ENCODE data around the gene SLC2A11. TPM values are rescaled to one million over a fixed set of nuclear protein-coding genes. Genes with fewer than 3 reads are reported as not detected.

SLC2A11 gene
- total and polyA plus RNA-seq, 10 of the 15 experiments (the other 5 are each of a cell fraction or from before 2014, with no cell fraction given): 0.98 to 18.3 (median 8.6) TPM

DNA sequence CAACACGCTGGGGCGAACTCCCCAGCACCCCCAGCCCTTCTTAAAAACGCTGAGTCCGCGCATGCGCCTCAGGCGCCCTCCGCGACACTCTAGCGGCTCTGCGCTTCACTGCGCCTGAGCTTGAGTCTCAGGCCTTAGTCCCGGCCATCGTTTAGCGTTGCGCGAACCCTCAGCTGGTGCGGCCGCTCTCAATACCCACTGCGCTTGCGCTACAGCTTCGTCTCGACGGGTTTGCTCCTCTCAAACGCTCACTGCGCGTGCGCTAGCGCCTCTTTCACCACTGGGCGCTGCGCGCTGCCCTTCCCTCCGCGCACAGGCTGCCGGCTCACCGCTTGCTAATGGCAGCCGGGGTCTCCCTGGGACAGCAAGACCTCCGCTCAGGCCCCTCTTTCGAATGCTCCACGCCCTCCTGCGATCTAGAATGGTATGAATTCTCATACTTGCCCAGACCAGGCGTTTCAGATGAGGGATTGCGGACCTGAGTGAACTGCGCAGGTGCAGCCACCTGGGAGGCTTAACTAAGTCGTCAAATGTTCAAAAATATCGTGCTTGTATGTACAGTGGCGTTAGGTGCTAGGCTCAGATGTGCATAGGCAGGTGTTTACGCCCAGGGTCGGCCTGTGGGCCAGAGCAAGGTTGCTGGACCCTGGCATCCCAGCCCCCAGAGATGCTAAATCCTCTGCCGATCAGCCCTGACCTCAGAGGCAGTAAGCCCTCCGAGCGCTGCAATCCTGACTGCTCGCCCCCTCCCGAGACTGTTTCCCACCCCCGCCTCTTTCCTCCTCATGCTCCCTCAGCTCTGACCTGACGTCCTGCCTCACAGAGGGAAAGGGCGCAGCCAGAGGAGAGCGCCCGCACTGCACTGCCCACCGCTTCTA, at the start of gene SLC2A11 (continued):
- TF ChIP-seq, protein P1, sequence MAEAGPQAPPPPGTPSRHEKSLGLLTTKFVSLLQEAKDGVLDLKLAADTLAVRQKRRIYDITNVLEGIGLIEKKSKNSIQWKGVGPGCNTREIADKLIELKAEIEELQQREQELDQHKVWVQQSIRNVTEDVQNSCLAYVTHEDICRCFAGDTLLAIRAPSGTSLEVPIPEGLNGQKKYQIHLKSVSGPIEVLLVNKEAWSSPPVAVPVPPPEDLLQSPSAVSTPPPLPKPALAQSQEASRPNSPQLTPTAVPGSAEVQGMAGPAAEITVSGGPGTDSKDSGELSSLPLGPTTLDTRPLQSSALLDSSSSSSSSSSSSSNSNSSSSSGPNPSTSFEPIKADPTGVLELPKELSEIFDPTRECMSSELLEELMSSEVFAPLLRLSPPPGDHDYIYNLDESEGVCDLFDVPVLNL (IDR thresholded peaks at IDR 0.05; ENCODE audit: low read depth, low read length): no peak
- TF ChIP-seq POLR2AphosphoS2 (IDR thresholded peaks at IDR 0.05; ENCODE audit: low read depth, low read length): peak; percentile 91
- peak; percentile 46 for TF ChIP-seq HCFC1 (IDR thresholded peaks at IDR 0.05; ENCODE audit: low read length)
- TF ChIP-seq ZZZ3 (IDR thresholded peaks at IDR 0.05; ENCODE audit: control insufficient read depth, insufficient read length, low read depth): no peak
- TF ChIP-seq JUND (IDR thresholded peaks at IDR 0.05; ENCODE audit: low read depth, low read length): no peak
- TF ChIP-seq PML (IDR thresholded peaks at IDR 0.05; ENCODE audit: low read length): no peak
- TF ChIP-seq SRF (IDR thresholded peaks at IDR 0.05; ENCODE audit: low read depth in 2 of 2, low read length in 2 of 2): no peak
- no peak for TF ChIP-seq ZSCAN29 (IDR thresholded peaks at IDR 0.05)
- no peak for TF ChIP-seq JUNB (IDR thresholded peaks at IDR 0.05)
- TF ChIP-seq RB1 (IDR thresholded peaks at IDR 0.05; ENCODE audit: borderline replicate concordance): peak; percentile 50; the same call in 1 of the 2 replicates
- TF ChIP-seq, protein P2, sequence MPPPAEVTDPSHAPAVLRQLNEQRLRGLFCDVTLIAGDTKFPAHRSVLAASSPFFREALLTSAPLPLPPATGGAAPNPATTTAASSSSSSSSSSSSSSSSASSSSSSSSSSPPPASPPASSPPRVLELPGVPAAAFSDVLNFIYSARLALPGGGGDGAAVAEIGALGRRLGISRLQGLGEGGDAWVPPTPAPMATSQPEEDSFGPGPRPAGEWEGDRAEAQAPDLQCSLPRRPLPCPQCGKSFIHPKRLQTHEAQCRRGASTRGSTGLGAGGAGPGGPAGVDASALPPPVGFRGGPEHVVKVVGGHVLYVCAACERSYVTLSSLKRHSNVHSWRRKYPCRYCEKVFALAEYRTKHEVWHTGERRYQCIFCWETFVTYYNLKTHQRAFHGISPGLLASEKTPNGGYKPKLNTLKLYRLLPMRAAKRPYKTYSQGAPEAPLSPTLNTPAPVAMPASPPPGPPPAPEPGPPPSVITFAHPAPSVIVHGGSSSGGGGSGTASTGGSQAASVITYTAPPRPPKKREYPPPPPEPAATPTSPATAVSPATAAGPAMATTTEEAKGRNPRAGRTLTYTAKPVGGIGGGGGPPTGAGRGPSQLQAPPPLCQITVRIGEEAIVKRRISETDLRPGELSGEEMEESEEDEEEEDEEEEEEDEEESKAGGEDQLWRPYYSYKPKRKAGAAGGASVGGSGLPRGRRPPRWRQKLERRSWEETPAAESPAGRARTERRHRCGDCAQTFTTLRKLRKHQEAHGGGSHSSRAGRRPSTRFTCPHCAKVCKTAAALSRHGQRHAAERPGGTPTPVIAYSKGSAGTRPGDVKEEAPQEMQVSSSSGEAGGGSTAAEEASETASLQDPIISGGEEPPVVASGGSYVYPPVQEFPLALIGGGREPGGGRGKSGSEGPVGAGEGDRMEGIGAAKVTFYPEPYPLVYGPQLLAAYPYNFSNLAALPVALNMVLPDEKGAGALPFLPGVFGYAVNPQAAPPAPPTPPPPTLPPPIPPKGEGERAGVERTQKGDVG (CRISPR knock-in tag; IDR thresholded peaks at IDR 0.05): no peak
- TF ChIP-seq, protein P3, sequence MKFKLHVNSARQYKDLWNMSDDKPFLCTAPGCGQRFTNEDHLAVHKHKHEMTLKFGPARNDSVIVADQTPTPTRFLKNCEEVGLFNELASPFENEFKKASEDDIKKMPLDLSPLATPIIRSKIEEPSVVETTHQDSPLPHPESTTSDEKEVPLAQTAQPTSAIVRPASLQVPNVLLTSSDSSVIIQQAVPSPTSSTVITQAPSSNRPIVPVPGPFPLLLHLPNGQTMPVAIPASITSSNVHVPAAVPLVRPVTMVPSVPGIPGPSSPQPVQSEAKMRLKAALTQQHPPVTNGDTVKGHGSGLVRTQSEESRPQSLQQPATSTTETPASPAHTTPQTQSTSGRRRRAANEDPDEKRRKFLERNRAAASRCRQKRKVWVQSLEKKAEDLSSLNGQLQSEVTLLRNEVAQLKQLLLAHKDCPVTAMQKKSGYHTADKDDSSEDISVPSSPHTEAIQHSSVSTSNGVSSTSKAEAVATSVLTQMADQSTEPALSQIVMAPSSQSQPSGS (IDR thresholded peaks at IDR 0.05; ENCODE audit: low read length): no peak
- 0 out of 2 replicates have a peak, but pooled peaks have one; percentile 48 for TF ChIP-seq DPF2 (IDR thresholded peaks at IDR 0.05)
- TF ChIP-seq EED (IDR thresholded peaks at IDR 0.05; ENCODE audit: low read depth): no peak
- TF ChIP-seq, protein P4, sequence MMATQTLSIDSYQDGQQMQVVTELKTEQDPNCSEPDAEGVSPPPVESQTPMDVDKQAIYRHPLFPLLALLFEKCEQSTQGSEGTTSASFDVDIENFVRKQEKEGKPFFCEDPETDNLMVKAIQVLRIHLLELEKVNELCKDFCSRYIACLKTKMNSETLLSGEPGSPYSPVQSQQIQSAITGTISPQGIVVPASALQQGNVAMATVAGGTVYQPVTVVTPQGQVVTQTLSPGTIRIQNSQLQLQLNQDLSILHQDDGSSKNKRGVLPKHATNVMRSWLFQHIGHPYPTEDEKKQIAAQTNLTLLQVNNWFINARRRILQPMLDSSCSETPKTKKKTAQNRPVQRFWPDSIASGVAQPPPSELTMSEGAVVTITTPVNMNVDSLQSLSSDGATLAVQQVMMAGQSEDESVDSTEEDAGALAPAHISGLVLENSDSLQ (IDR thresholded peaks at IDR 0.05): peak; percentile 4; the same call in 1 of the 2 replicates
- TF ChIP-seq TBL1XR1 (IDR thresholded peaks at IDR 0.05; ENCODE audit: low read depth, low read length): no peak
- peak; percentile 30; the same call in 1 of the 2 replicates for TF ChIP-seq ZNF207 (IDR thresholded peaks at IDR 0.05; ENCODE audit: borderline replicate concordance)
- no peak for TF ChIP-seq SUPT20H (IDR thresholded peaks at IDR 0.05; ENCODE audit: borderline replicate concordance, control insufficient read depth, low read depth, low read length)
- TF ChIP-seq CBX3 (IDR thresholded peaks at IDR 0.05; ENCODE audit: borderline replicate concordance, low read depth): no peak
- peak; percentile 84 for TF ChIP-seq YY1 (IDR thresholded peaks at IDR 0.05; ENCODE audit: low read depth, low read length)
- TF ChIP-seq, protein P5, sequence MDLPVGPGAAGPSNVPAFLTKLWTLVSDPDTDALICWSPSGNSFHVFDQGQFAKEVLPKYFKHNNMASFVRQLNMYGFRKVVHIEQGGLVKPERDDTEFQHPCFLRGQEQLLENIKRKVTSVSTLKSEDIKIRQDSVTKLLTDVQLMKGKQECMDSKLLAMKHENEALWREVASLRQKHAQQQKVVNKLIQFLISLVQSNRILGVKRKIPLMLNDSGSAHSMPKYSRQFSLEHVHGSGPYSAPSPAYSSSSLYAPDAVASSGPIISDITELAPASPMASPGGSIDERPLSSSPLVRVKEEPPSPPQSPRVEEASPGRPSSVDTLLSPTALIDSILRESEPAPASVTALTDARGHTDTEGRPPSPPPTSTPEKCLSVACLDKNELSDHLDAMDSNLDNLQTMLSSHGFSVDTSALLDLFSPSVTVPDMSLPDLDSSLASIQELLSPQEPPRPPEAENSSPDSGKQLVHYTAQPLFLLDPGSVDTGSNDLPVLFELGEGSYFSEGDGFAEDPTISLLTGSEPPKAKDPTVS (IDR thresholded peaks at IDR 0.05; ENCODE audit: low read depth, low read length): no peak
- TF ChIP-seq STAT1 (conservative IDR thresholded peaks at IDR 0.05): no peak
- TF ChIP-seq KDM1A (IDR thresholded peaks at IDR 0.05; ENCODE audit: borderline replicate concordance): no peak

Measured in GM12878 (cell line).